GM18520 (cell line): ENCODE results near the gene GALNT15.

ENCODE experiments used
- ATAC-seq: cut with Tn5 transposase; IDR thresholded peaks from one replicate; pipeline ENCODE4 v1.9.1; 2021; ENCODE audit not compliant: unreplicated experiment

Gene GALNT15

DNA sequence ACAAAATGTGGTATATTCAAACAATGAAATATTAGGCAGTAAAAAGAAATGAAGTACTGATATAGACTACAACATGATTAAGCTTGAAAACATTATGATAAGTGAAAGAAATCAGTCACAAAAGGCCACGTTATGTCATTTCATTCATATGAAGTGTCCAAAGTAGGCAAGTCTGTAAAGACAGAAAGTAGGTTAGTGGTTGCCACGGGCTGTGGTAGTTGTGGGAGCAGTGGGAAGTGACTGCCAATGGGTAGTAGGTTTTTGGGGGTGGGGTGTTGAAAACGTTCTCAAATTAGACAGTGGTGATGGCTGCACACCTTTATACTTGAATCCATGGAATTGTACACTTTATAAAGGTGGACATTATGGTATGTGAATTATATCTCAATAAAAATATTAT, 12.1 kb downstream of the GALNT15 start:
- no peak for ATAC-seq

DNA sequence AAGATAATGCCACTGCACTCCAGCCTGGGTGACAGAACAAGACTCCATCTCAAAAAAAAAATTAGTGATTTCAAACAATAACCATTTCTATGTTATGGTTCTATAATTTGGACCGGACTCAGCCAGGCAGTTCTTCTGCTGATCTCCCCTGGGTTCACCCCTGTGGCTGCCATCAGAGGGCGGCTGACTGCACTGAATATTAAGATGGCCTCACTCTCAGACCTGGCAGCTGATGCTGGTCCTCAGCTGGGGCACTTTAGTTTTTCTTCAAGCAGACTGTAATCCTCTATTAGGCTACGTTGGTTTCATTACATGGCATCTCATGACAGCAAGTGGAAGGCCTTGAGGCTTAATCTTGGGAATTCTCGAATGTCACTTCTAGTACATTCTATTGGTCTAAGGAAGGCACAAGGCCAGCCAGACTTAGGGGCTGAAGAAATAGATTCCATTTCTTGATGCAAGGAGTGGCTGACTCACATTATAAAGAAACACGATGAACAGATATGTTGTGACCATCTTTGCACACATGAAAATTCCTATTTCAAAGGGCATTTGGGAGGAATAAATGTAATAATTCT, 12.8 kb downstream of the GALNT15 start:
- no peak for ATAC-seq

DNA sequence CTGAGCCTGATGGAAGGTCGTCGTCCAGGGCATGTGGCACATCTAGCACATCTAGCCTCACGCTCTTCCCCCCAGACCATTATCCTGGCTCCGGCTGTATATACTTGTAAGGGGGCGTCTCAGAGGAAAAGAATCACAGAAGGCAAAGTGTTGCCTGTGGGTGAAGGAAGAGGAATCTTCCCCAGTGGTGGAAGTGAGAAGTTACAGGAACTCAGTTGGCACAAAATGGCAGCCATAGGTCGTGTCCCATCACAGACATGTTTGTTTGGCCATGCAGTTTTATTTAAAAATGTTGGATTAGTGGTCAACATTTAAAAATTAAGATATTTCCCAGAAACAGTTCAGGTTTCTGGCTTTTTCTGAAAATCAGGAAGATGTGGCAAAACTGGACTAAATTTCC, 13.6 kb downstream of the GALNT15 start:
- ATAC-seq = no peak

DNA sequence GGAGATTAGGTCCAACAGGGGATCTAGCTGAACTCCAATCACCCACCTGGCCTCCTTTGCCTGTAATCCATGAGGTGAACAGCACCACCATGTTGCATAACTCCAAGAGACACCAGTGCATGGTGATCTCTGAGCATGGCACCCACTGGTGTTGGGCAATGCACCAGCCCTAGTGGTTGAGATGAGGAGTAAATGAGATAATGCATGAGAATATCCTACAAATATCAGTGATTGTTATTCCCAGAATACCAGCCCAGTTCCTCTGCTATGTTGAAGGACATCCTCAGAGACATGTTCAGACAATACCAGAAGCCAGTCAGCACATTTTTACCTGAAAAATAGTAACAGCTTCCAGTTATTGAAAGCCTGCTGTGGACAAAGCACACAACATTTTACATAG, 14.7 kb downstream of the GALNT15 start:
- no peak for ATAC-seq

GRCh38 chr3:16190704-16191103, 16.2 kb downstream of the GALNT15 start:
- no peak for ATAC-seq

DNA sequence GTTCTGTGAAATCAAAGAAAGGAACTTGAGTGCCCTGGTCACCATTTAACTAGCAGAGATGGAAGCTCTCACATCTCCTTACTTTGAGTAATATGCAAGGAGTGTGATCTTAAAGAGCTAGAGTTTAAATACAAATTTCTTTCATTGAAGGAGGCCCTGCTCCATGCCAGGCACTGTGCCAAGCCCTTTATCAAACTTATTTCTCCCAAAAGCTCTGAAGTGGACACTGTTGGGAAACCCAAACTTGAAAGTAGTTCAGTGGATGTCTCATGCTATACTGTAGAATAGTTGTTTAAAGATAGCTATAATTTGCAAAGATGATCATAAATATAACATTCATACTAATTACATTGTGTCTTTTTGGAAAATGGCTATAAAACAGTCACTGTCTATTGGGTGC, 17.1 kb downstream of the GALNT15 start:
- no peak for ATAC-seq

GRCh38 chr3:16192176-16192811, 17.8 kb downstream of the GALNT15 start:
- ATAC-seq = no peak

DNA sequence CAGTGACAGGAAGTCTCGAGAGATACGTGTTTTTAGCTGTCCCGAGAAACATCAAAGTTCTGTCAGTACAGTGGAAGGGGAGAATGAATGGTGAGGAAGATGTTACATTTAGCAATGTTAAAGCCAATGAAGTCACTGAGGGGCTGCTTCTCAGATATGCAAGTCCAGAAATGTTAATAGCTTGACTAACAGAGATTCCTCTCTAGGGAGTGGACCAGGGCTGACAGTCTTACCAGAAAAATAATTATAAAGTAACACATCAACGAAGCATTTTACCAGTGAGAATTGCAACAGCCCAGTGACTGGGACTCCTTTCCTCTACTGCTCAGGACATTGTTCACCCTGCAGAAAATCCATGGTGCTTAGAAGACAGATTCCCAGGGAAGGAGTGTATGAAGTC, 23.9 kb downstream of the GALNT15 start:
- ATAC-seq = no peak

DNA sequence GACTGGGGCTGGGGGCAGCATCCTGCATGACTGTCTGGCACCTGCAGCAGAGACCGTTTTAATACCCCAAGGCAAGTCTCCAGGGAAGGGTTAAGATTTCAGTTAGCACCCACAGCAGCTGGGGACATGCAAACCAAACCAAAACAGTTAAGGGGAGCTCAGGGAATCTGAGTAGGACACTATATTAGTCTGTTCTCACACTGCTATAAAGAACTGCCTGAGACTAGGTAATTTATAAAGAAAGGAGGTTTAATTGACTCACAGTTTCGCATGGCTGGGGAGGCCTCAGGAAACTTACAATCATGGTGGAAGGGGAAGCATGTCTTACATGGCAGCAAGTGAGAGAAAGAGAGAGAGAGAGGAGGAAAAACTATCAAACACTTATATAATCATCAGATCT, 25.3 kb downstream of the GALNT15 start:
- ATAC-seq = no peak

DNA sequence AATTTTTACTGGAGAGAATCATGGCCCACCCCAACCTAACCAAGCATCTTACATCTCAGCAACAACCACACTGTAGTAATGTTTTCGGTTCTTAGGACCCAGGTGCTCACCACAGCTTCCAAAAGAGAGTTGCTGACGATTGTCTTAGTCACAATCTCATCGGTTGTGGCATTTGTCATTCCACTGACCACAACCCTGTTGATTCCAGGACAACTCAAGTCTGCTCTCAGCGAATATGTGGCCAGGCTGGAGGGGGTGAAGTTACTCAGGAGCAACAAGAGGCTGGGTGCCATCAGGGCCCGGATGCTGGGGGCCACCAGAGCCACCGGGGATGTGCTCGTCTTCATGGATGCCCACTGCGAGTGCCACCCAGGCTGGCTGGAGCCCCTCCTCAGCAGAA, 25.9 kb downstream of the GALNT15 start:
- no peak for ATAC-seq

- no peak for ATAC-seq
These were observed 28.6 kb downstream of the GALNT15 start for GRCh38 chr3:16203031-16203430.

DNA sequence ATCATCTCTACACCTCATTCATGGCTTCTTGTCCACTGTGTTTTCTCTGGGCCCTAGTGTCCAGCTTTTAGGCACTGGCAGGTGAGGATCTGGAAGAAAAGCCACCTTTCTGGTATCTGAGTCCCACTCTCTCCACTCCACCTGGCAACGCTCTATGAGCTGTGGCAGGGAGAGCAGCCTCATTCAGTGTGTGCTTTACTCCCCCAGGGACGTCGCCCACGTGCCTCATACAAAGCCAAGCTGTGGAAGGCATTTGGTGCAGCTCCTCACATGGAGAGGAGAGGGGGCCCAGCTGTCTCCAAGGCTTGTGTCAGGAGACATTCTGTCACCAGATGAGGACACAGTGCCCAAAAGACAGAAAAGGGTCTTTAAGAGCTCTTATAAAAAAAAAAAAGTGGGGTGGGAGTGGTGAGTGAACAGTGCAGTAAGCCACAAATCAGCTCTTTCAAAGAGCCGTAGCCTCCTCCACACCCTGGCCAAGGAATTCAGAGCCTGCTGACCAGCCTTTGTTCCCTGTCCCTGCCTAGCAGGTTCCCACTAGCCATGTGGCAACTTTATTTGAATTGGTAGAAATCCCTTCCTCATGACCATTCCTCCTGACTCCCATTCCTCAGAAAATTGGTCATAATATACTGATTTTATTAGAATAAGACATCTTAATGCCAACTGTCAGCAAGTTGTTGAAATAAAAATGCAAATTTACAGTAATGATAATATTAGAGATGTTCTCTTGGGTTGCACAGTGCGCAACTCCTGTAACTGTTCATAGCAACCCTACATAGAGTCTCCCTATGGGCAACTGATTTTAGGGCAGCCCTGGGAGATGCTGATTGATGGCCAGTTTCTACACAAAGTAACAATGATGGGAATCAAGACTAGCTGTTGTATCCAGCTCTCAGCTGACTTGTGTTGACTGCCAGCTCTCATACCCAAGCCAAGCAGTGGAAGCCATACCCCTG, 29.5 kb downstream of the GALNT15 start:
- ATAC-seq = no peak

- no peak for ATAC-seq
These were observed 30.3 kb downstream of the GALNT15 start for GRCh38 chr3:16204751-16205150.

GRCh38 chr3:16205156-16205870, 30.8 kb downstream of the GALNT15 start:
- no peak for ATAC-seq

GRCh38 chr3:16207031-16207430, 32.6 kb downstream of the GALNT15 start:
- ATAC-seq = no peak

- ATAC-seq = no peak
These were observed 36.9 kb downstream of the GALNT15 start for GRCh38 chr3:16211176-16211904.

DNA sequence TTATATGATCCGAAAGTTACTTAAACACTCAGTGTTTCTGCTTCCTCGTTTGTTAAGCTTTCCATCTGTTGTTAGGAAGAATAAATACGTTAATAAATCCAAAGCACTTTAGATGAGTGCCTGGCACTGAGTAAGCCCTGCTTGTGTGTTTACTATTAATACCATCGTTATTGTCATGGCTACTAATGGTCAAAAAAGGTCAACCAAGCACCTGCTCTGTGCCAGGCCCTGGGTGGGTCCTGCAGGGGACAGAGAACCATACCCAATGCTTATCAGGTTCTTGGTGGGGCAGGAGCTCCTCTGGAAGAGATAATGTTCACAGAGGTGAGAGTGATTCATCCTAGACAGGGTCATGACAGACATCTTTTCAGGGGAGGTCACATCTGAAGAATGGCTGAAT, 39.9 kb downstream of the GALNT15 start:
- no peak for ATAC-seq

DNA sequence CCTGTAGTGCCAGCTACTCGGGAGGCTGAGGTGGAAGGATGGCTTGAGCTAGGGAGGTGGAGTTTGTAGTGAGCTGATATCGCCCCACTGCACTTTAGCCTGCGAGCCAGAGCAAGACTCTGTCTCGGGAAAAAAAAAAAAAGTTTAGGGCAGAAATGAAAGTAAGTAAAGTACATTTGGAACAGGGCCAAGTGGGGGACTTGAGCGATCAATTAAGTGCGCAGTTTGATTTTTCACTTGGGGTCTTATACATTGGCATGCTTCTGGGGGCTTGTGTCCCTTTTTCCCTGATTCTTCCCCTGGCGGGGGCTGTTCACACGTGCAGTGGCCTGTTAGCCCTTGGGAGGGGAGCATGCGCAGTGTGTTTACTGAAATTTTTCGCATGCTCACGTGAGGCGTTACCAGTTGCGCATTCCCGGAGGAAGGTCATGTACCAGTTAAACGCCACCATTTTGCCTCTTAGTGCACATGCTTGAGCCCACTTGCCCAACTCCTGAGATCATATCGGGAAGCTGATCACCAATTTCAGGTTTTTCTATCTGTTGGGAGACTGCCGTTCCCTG, 42.0 kb downstream of the GALNT15 start:
- no peak for ATAC-seq

DNA sequence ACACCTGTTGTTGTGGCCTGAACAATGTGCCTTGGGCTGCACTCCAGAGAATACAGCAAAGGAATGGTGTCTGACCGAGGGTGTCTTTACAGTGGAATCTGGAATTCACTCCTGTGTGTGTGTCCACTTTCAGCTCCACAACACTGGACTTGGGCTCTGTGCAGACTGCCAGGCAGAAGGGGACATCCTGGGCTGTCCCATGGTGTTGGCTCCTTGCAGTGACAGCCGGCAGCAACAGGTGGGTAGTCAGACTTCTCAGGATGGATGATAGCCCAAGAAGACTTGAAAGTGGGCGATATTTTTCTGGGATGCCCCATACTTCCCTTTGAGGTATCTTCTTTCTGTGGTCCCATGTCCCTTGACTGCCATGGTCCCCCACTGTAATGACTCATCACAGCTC, 45.3 kb downstream of the GALNT15 start:
- no peak for ATAC-seq

DNA sequence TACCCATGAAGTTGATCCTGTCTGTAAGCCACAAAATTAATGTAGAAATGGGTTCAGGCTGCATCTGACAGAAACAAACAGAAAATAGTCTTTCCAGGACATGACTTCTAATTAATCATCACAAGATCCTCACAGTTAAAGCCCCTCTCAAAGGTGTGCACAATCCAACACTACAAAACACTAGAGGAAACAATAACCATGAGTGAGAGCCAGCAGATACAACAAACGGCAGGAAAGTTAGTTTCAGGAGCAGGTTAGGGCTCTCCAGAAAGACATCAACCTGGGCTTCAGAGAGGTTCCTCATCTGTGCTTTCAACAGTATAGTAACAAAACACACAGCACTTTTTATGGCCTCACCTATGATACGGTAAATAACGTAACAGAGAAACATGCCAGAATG, 47.5 kb downstream of the GALNT15 start:
- ATAC-seq = no peak
